COLO668 (cell line): ENCODE results near the gene ZCWPW2.

ENCODE experiments used
- DNase-seq: peaks from one replicate; lab custom pipeline; 2025; ENCODE audit not compliant: unreplicated experiment; lab: John Stamatoyannopoulos, UW

The ZCWPW2 gene

DNA sequence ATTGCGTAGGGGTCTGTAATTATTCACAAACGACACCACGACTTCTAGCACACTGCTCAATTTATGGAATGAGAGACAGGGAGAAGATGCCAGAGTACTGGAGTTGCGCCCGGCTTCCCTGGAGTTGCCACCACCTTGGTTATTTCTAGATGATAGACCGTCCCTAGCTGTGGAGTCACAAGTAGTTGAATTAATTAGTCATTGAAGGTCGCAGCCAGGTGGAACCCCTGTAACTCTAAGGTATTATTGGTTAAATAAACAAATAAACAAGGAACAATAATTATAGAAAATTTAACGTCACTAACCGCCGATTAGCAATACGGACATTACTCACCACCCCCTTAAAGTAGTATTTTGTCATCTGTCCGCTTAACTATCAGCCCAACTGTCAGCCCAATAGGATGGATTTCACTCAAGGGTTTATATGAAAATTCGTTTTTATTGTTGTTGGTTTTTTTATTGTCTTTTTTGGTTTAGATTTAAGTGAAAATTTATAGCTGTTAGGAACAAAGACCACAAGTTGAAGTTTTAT lies 1.0 kb downstream of the ZCWPW2 start:
- DNase-seq = no peak

DNA sequence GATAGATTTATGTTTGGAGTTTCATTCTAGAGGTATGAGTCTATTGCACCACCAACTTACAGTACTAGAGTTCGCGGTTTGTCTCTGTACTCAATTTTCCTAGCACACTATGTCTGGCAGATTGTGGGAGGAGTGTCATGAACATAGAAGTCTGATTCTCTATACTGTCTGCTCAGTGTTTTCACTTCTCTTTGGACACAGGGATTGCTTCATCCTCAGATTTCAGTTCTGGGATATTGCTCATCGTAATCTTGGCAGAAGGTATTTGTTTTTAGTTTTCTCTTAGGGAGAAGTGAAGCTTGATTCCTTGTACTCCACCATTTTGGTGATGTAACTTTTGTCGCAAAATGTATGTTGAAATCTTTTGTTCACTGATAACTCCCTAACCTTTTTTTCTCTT lies 27.9 kb downstream of the ZCWPW2 start:
- DNase-seq = no peak

DNA sequence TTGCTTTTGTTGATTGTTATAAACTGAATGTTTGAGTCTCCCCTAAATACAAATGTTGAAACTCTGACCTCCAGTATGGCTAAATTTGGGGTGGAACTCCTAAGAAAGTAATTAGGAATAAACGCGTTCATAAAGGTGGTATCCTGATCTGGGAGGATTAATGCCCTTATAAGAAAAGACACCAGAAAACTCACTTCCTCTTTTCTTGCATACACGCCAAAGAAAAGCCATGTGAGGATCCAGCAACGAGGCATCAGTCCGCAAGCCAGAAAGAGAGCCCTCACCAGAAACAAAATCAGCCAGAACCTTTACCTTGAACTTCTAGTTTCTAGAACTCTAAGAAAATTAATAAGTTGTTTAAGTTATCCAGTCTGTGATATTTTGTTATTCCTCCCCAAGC lies 37.5 kb downstream of the ZCWPW2 start:
- DNase-seq = no peak

DNA sequence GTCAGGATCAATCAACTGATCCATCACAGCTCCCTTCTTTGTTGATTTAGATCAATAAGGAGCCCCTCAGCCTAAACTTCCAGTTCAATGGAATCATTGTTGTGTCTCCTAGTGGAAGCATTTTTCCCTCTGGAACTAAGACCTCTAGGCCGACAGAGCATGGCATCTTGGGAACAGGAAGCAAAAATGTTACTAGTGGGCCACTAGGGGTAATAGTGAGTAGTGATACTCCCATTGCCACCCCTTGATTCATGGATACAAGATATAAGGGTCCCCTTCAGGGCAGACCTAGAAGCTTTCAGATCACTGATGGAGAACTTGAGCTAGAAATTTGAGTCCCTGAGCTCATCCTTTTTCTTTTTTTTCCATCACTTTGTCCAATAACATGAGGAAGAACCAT lies 40.5 kb downstream of the ZCWPW2 start:
- no peak for DNase-seq

DNA sequence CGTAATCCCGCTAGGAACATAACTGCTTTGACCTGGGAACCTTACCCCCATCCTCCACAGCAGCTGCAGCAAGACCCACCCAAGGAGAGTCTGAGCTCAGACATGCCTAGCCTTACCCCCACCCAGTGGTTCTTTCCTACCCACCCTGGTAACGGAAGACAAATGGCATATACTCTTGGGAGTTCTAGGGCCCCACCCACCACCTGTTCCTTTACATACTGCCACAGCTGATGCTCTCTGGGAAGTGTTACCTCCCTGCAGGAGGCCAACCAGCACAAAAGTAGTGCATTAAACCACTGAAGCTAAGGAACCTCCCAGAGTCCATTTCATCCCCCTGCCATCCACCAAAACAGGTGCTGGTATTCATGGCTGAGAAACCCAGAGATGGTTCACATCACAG lies 50.7 kb downstream of the ZCWPW2 start:
- DNase-seq = no peak

DNA sequence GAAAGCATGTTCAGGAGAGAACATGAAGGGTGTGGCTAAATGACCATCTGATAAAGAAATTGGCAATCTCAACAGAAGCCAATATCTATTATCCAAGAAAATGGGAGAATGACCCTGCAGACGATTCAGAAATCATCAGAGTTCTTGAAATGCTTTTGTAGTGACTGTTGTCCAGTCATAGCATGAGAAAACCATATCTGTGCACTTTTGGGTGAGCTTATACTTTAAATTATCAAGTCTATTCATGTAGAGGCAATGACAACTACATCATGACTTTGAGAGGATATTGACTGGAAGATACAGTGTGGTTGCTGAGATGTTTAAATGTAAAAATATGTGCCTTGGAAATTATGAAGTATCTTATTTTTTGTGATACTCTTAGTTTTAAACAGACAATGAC lies 57.7 kb downstream of the ZCWPW2 start:
- DNase-seq = no peak

DNA sequence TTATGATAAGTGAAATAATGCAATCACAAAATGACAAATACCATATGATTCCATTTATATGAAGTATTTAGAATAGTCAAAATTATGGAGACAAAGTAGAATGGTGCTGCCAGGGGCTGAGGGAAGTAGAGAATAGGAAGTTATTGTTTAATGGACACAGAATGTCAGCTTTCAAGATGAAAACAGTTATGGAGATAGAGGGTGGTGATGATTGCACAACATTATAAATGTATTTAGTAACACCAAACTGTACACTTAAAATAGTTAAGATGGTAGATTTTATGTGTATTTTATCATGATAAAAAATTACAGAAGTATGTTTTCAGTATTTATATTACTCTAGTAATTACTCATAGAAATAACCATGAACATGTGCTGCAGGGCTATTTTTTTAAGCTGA lies 100.9 kb downstream of the ZCWPW2 start:
- no peak for DNase-seq

DNA sequence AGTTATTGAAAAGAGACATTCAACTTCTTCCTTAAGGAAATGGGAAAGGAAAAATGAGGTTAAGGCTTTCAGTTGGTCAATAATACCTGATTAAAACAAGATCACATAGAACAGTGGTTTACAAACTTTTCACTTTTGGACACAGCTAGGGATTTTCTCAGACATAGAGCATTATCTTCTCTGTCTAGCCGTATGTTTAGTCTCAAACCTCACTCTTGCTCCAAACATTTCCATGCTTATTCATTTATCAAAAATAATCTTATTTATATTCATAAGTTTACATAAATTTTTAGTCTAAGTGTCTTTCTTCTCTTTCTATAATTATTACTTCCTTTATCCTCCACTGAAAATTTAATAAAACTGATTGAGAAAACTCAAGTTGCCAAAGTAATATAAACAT lies 114.3 kb downstream of the ZCWPW2 start:
- no peak for DNase-seq

DNA sequence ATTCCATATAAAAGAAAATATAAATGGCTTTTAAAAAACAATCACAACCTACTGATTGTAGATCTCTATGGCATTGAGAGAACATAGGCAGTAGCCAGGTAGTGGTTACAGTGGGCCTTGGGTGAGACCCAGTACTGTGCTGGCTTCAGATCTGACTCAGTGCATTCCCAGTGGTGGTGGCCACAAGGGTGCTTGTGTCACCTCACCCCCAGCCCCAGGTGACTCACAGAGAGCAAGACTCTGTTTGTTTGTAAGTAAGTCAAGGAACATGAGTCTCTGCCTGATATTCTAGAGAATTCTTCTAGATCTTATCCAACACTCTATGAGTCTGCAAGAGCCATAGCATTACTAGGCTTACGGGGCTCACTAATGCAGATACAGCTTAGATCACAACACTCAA lies 118.9 kb downstream of the ZCWPW2 start:
- no peak for DNase-seq

DNA sequence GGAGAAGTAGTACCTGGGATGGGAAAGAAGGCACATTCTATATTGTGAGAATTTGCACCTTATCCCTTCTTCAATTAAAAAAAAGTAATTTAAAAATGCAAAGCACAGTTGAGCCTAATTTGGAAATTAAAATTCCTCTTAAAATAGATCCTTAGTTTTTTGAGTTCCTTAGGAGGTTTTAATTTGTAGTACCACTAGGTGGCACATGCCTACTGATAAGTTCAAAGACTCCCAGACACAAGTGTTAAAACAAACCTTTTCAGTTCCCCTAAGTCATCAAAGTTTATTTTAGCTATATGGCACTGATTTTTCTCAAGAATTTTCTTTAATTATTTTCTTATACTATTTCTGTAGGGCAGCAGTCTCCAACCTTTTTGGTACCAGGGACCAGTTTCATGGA lies 127.7 kb downstream of the ZCWPW2 start:
- DNase-seq = no peak

DNA sequence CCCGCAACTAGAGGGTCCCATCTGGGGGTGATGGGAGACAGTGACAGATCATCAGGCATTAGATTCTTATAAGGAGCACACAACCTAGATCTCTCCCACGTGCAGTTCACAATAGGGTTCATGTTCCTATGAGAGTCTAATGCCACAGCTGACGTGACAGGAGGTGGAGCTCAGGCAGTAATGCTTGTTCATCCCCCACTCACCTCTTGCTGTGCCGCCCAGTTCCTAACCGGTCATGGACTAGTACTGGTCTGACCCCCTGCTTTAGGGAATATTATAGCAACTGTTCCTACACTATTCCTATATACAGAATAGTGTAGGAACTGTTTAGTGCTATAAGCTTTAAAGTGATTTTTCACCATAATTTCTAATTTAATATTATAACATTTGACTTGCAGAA lies 128.2 kb downstream of the ZCWPW2 start:
- DNase-seq = no peak

DNA sequence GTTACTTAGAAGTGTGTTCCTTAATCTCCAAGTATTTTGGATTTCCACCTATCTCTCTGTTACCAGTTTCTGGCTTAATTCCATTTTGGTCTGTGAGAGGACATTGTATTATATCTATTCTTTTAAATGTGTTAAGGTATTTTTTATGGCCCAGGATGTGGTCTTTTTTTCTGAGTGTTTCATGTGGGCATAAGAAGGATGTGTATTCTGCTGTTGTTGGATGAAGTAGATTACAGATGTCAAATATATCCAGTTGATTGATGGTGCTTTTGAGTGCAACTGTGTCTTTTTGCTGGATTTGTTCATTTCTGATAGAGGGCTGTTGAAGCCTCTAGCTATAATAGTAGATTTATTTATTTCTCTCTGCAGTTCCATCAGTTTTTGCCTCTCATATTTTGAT lies 136.6 kb downstream of the ZCWPW2 start:
- no peak for DNase-seq

DNA sequence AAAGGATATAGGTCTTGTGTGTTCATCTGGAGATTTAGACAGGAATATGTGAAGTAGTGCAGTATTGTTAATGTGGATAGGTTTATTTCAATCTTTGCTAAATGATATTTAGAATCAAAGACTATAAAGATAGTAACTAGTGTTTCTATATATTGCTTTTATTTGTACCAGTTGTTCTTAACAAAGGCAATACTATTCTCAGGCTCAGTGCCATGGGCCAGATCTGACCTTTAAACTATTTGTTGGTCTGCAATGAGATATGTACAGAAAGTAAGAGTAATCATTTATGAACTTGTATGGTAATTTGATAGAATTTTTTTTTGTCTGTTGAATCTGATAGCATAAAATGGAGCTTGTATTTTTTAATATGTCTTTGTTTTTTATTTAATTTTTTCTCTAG lies 146.8 kb downstream of the ZCWPW2 start:
- DNase-seq = no peak

DNA sequence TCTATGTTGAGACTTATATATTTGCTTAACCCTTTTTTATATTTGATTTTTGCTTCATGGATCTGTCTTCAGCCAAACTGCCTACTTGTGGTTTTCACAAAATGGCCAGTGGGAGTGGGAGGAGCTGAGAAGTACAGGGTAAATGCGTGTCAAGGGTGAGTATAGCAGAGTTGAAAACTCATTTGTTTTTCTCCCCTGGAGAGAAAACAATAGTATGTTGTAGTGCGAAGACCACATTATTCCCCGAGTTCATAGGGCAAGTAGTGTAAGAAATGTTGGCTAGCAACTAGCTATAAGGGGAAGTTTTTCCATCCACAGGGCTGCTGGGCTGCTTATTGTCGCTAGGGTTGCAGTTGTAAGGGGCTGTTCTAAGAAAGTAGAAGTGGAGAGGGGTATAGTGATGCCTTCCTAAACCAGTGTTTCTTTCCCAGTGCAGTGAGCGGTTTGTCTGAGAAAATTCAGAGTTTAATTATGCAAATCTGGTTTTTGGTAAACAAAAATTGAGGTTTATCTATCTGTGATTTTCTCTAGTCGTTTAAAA lies 153.9 kb downstream of the ZCWPW2 start:
- no peak for DNase-seq

DNA sequence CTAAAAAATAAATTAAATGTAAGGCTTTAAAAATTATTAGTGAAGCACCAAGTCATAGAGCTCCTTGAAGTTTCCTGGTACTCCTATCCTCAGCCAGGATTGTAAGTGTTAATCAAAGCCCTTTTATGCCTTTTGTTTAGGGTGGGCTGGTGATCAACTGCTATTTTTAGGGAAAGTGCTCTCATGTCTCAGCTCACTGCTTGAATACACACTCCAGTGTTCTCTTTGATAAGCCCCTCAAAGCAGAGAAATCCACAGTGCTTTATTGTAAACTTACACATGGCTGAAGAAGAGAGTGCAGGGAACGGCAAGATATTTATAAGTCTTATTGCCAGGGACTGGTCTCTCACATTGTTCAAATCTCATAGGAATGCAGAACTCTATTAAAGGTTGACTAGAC lies 156.5 kb downstream of the ZCWPW2 start:
- no peak for DNase-seq

DNA sequence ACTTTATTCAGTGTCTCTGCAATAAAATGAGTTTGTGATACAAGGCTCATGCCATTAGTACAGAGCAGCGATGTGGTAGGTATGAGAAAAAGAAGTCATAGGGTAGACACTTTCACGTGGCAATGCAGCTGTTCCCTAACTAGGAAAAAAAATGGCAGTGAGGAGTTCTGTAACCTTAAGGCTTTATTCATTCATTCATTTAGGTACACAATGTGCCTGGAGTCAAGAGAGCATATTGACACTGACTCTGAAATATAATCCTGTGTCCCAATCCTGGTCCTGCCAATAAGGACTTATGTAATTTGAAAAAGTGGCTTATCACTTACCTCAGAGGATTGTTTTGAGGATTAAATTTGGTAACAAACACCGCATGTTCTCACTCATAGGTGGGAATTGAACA lies 173.1 kb downstream of the ZCWPW2 start:
- no peak for DNase-seq

DNA sequence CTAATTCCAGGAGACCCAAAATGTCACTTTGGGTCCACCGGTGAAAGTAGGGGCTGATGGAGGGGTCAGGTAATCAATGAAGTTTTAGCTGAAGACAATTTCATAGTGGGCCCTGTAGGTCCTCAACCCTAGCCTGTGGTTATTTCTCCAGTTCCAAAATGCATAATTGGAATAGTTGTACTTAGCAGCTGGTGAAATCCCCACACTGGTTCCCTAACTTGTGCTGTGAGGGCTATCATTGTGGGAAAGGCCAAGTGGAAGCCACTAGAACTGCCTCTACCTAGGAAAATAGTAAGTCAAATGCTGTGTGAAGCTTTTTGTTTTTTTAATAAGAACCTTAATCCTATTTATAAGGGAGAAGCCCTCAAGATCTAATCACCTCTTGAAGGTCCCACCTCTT lies 193.8 kb downstream of the ZCWPW2 start:
- DNase-seq = no peak

DNA sequence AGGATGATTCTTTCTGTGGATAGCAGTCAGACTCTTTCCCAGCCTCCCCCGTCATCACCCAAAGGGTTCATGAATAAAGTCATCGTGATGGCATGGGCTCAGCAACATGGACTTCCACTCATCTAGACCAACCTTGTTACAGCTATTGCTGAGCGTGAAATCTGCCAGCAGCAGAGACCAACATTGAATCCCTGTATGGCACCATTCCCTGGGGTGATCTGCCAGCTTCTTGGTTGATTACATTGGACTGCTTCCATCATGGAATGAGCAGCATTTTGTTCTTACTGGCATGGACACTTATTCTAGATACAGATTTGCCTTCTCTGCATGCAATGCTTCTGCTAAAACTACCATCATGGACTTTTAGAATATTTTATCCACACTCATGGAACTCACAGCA lies 195.7 kb downstream of the ZCWPW2 start:
- no peak for DNase-seq

DNA sequence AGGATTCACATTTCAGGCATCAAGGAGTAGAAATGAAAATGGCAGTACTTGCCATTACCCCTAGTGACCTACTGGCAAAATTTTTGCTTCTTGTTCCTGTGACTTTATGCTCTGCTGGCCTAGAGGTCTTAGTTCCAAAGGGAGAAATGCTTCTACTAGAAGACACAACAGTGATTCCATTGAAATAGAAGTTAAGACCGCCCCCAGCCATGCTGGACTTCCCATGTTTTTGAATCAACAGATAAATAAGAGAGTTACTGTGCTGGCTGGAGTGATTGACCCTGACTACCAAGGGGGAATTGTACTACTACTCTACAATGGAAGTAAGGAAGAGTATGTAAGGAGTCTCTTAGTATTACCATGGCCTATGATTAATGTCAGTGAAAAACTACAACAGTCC lies 196.3 kb downstream of the ZCWPW2 start:
- no peak for DNase-seq

DNA sequence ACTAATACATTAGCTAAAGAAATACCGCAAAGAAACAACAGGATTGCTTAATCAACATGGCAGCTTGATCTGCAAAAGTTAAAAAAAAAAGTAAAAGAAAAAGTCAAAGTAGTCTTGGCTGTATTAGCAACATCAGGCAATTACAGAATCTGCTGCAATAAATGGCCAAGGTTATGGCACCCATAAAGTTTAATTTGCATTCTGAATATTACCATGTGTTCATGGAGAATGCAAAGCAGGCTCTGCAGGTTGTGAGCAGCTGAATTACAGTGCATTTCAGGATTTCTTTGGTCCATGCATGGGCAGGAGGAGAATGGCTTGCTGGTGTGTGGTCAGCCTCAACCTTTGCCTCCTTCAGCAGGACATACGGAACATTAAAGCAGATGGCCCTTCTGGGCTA lies 199.2 kb downstream of the ZCWPW2 start:
- no peak for DNase-seq

DNA sequence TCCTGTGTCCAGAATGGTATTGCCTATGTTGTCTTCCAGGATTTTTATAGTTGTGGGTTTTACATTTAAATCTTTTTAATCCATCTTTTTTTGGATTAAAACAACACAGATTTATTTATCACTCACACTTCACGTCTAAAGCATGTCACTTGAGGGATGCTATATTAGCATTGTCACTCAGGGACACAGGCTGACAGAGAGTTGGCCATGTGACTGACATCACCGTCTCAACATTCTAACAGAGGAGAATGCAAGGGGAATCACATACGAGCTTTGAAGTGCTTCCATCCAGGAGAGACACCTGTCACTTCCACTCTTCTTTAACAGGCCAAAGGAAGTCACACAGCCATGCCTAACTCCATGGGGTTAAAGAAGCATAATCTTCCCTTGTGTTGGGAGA lies 204.7 kb downstream of the ZCWPW2 start:
- no peak for DNase-seq

DNA sequence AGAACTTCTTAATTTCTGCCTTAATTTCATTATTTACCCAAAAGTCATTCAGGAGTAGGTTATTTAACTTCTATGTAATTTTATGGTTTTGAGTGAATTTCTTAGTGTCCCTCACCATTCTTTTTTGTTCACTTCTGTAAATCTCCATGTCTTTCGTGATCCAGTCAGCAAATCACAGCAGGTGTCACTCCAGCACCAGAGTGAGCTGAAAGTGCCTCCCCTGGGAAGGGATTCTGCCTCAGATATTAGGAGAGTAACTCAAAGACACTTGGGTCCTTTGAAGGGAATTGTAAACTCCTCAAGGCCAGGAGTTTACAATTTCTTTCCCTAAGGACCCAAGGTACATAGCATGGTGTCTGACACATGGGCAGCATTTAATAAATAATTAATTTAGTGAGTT lies 207.7 kb downstream of the ZCWPW2 start:
- no peak for DNase-seq

DNA sequence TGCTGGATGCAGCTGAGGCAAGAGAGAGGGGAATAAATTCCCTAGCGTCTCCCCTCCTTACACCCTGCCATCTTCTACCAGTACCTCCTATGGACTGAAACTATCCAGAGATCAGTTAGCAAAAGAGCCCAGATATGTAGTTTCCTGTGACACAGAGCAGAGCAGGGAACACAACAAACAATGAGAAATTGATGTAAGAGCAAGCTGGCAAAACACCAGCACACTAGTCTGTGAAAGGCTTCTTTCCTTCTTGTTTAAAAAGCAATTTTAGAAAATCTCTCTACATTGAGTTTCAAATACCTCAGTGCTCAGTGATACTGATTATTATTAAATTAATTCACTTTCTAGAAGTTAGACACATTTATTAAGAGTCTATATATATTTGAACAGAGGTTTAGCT lies 215.7 kb downstream of the ZCWPW2 start:
- no peak for DNase-seq

DNA sequence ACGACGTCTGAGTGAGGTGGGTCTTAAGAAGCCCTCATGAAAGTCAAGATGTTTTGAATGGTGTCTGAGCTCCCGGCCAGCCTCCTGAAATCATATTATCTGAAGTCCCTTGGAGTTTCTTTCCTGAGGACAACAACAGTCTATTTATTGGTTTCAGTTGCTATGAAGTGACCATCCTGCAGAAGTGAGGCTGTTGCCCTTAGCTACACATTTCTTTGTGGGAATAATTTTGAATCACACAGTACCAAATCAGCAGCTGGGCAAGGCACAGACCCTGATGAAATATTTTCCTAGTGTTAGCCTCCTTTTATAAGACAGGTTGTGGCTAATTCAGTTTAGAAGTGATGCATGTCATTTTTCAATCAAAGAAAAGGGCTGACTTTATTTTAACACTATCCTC lies 220.8 kb downstream of the ZCWPW2 start:
- DNase-seq = no peak
